CD14-positive monocyte (primary cell): ENCODE measurements around the gene LMTK2. TPM values are rescaled to one million over a fixed set of nuclear protein-coding genes. Genes with fewer than 3 reads are reported as not detected.

Experiments
- DNase-seq, 3 donors: peaks; one replicate each; pipeline ENCODE4 v3.0.0-alpha.2; 2011 to 2022
- H2AFZ ChIP-seq: 2 replicates; pipeline ENCODE4 v1.6.0; 2012; ENCODE audit warnings: mild to moderate bottlenecking, low read depth, low read length, inconsistent platforms; ENCODE audit not compliant: insufficient read depth, poor library complexity, severe bottlenecking
- H3K27ac ChIP-seq, 2 donors: 1 replicate in 1 of 2; 2 replicates in 1 of 2; pipeline ENCODE4 v1.5.1; 2012 to 2013; ENCODE audit warnings: low read length in 2 of 2, control low read depth in 1 of 2, inconsistent platforms in 1 of 2, low read depth in 1 of 2, mild to moderate bottlenecking in 1 of 2
- H3K27me3 ChIP-seq, 2 donors: one replicate each; pipeline versions ENCODE4 v1.6.0 to v1.6.1; 2011 to 2013; ENCODE audit warnings: low read length in 2 of 2; ENCODE audit not compliant: control insufficient read depth in 2 of 2, insufficient read depth in 2 of 2
- H3K36me3 ChIP-seq, 2 donors: replicated peaks in 1 of 2; 1 replicate in 1 of 2; 2 replicates in 1 of 2; pipeline versions ENCODE4 v1.5.1 to v1.6.1; 2012 to 2013; ENCODE audit warnings: low read length in 2 of 2, control low read depth in 1 of 2, inconsistent platforms in 1 of 2, mild to moderate bottlenecking in 1 of 2; ENCODE audit not compliant: insufficient read depth in 2 of 2, control insufficient read depth in 1 of 2
- H3K4me1 ChIP-seq, 2 donors: 1 replicate in 1 of 2; 2 replicates in 1 of 2; pipeline versions ENCODE4 v1.5.1 to v1.6.1; 2012 to 2013; ENCODE audit warnings: low read length in 2 of 2, control low read depth in 1 of 2, inconsistent platforms in 1 of 2, mild to moderate bottlenecking in 1 of 2, moderate library complexity in 1 of 2; ENCODE audit not compliant: insufficient read depth in 2 of 2, control insufficient read depth in 1 of 2
- H3K4me2 ChIP-seq: replicated peaks from 2 replicates; pipeline ENCODE3; 2012; ENCODE audit warnings: low read length, moderate library complexity, mild to moderate bottlenecking; ENCODE audit not compliant: poor library complexity, severe bottlenecking; ENCODE audit errors: extremely low read depth
- H3K4me3 ChIP-seq, 3 experiments: fragments of 200-600 bp in 1 of 3; sonication (generic) in 1 of 3; replicated peaks in 1 of 3; 1 replicate in 2 of 3; 2 replicates in 1 of 3; pipeline ENCODE4 v1.5.1; 2011 to 2013; ENCODE audit warnings: low read length in 3 of 3, mild to moderate bottlenecking in 3 of 3, control low read depth in 2 of 3, low read depth in 2 of 3, inconsistent platforms in 1 of 3, moderate library complexity in 1 of 3
- H3K79me2 ChIP-seq: 2 replicates; pipeline ENCODE4 v1.6.0; 2012; ENCODE audit warnings: mild to moderate bottlenecking, control low read depth, inconsistent platforms, low read length, moderate library complexity; ENCODE audit not compliant: insufficient read depth
- H3K9ac ChIP-seq: 2 replicates; pipeline ENCODE4 v1.6.0; 2017; ENCODE audit warnings: low read length, mild to moderate bottlenecking; ENCODE audit not compliant: insufficient read depth, poor library complexity, severe bottlenecking
- H3K9me3 ChIP-seq, 2 donors: replicated peaks in 1 of 2; 1 replicate in 1 of 2; 2 replicates in 1 of 2; pipeline versions ENCODE4 v1.5.1 to v1.6.1; 2012 to 2013; ENCODE audit warnings: low read length in 2 of 2, control low read depth in 1 of 2; ENCODE audit not compliant: control insufficient read depth in 1 of 2, insufficient read depth in 1 of 2
- H4K20me1 ChIP-seq: 2 replicates; pipeline ENCODE4 v1.6.0; 2012; ENCODE audit warnings: mild to moderate bottlenecking, low read length, control low read depth, moderate library complexity; ENCODE audit not compliant: insufficient read depth
- H3K27ac Mint-ChIP-seq, 7 donors: one replicate each; pipeline ENCODE4 v1.8.0; 2020; ENCODE audit warnings: mild to moderate bottlenecking in 7 of 7, mixed read lengths in 7 of 7, moderate library complexity in 6 of 7, inconsistent platforms in 2 of 7
- H3K27me3 Mint-ChIP-seq, 3 donors: one replicate each; pipeline ENCODE4 v1.8.0; 2021 to 2022; ENCODE audit warnings: low read depth in 3 of 3, mild to moderate bottlenecking in 3 of 3, mixed read lengths in 3 of 3, moderate library complexity in 3 of 3, inconsistent platforms in 1 of 3
- H3K36me3 Mint-ChIP-seq, 2 donors: one replicate each; pipeline ENCODE4 v1.8.0; 2020; ENCODE audit warnings: mixed read lengths in 2 of 2, inconsistent platforms in 1 of 2, mild to moderate bottlenecking in 1 of 2
- H3K4me1 Mint-ChIP-seq: one replicate; pipeline ENCODE4 v1.8.0; 2020; ENCODE audit warnings: mild to moderate bottlenecking, mixed read lengths
- H3K4me3 Mint-ChIP-seq, 2 donors: one replicate each; pipeline ENCODE4 v1.8.0; 2020; ENCODE audit warnings: mild to moderate bottlenecking in 2 of 2, mixed read lengths in 2 of 2, moderate library complexity in 1 of 2
- H3K9me3 Mint-ChIP-seq, 7 donors: one replicate each; pipeline ENCODE4 v1.8.0; 2020 to 2022; ENCODE audit warnings: mixed read lengths in 7 of 7, mild to moderate bottlenecking in 6 of 7, moderate library complexity in 6 of 7, inconsistent platforms in 2 of 7
- WGBS: methylation state at CpG from one replicate; pipeline ENCODE4 v1.1.5; 2013; ENCODE audit warnings: missing lambda C conversion rate; ENCODE audit not compliant: insufficient coverage; 5-methylcytosine and 5-hydroxymethylcytosine counted together
- intact Hi-C, 2 donors: fragments of 100-400 bp; cut with micrococcal nuclease; formaldehyde crosslinking; loops; one replicate each; pipeline versions ENCODE4 v1.15.0 to v1.15.1; 2023
- polyA plus RNA-seq, 3 donors: library from polyadenylated mRNA; depleted of rRNA in 1 of 3; unstranded in 2 of 3; stranded (reverse) in 1 of 3; fragments of 300-500 nt in 2 of 3; fragments of >200 nt in 1 of 3; fragmentation: Illumina TruSeq in 2 of 3; gene quantifications; 1 replicate in 2 of 3; 2 replicates in 1 of 3; pipeline ENCODE4 v1.2.3, GENCODE V29; 2012 to 2021
- TF ChIP-seq, protein P1 (sequence below): fragments of 200-600 bp; IDR thresholded peaks from one replicate; pipeline ENCODE4 v1.8.0; 2022; ENCODE audit warnings: antibody characterized with exemption, mild to moderate bottlenecking

LMTK2 gene
- polyA plus RNA-seq, 3 donors: 1.7 to 9.2 (median 1.8) TPM

DNA sequence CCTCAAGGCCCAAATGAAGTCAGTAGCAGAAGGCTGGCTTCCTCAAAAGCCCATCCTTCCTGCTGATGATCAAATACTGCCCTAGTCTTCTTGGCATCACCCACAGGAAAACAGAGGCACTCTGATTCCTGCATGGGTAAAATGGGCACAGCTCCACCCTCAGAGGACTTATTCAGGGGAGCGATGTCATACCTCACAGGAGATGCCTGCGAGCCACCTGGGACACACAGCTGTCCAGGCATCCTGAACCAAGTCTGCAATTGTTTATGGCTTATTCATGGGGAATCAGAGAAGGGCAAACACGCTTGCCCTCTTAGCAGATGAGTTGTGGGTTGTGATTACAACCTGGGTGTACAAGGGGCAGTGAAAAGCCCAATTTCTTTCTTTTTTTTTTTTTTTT is 22.0 kb upstream of the LMTK2 start:
- H2AFZ ChIP-seq: no peak overlapping the region
- Mint-ChIP-seq H3K9me3 (no peaks in the 10 kb centered on the region), H3K27ac (no peak overlapping the region), H3K27me3 (peaks cover 15 to 19% (median 19%) of the 10 kb centered on the region in 3 donors), H3K36me3 (no peaks in the 10 kb centered on the region), H3K4me1 (peaks cover 3% of the 10 kb centered on the region), H3K4me3 (no peak overlapping the region)
- TF ChIP-seq, protein P1, sequence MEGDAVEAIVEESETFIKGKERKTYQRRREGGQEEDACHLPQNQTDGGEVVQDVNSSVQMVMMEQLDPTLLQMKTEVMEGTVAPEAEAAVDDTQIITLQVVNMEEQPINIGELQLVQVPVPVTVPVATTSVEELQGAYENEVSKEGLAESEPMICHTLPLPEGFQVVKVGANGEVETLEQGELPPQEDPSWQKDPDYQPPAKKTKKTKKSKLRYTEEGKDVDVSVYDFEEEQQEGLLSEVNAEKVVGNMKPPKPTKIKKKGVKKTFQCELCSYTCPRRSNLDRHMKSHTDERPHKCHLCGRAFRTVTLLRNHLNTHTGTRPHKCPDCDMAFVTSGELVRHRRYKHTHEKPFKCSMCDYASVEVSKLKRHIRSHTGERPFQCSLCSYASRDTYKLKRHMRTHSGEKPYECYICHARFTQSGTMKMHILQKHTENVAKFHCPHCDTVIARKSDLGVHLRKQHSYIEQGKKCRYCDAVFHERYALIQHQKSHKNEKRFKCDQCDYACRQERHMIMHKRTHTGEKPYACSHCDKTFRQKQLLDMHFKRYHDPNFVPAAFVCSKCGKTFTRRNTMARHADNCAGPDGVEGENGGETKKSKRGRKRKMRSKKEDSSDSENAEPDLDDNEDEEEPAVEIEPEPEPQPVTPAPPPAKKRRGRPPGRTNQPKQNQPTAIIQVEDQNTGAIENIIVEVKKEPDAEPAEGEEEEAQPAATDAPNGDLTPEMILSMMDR: no peak
- H3K9ac ChIP-seq: no peak overlapping the region
- no peaks in the 10 kb centered on the region for H3K36me3 ChIP-seq
- 100% methylated on average over 1 of the region's 3 CpGs for WGBS
- H4K20me1 ChIP-seq: no peaks in the 10 kb centered on the region
- H3K4me1 ChIP-seq: no peaks in the 10 kb centered on the region
- DNase-seq: no peak
- no peaks in the 10 kb centered on the region for H3K9me3 ChIP-seq
- H3K4me3 ChIP-seq: no peak overlapping the region
- no peaks in the 10 kb centered on the region for H3K79me2 ChIP-seq
- H3K4me2 ChIP-seq: no peak overlapping the region
- intact Hi-C loops: no loop called here
- H3K27ac ChIP-seq: no peak overlapping the region
- H3K27me3 ChIP-seq: no peaks in the 10 kb centered on the region

DNA sequence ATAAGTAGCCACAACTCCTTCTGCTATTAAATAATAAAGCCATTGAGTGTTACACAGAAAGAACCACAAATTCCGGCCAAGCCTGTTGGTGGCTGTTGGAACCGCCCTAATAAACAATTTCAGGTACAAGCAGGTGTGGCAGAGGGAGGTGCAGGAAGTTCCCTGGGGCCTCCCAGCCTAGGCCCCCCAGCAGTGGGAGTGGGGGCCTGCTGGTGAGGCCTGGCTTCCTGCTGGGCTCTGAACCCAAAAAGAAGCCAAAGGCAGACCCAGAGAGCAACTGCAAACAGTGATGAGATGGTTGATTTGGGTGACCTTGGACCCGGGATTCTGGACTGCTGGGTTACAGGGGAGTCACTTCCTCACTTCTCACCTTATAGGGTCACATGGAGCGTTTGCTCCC is 21.0 kb upstream of the LMTK2 start:
- no peak overlapping the region for H3K9ac ChIP-seq
- H3K9me3 ChIP-seq: no peaks in the 10 kb centered on the region
- H3K4me3 Mint-ChIP-seq: no peak overlapping the region
- H3K36me3 Mint-ChIP-seq: no peaks in the 10 kb centered on the region
- no peaks in the 10 kb centered on the region for H3K4me1 ChIP-seq
- H4K20me1 ChIP-seq: no peaks in the 10 kb centered on the region
- TF ChIP-seq, protein P1: no peak
- no peak overlapping the region for H3K4me3 ChIP-seq
- no peaks in the 10 kb centered on the region for H3K36me3 ChIP-seq
- DNase-seq: no peak
- no peak overlapping the region for H2AFZ ChIP-seq
- H3K27me3 Mint-ChIP-seq: peaks cover 15 to 19% (median 15%) of the 10 kb centered on the region in 3 donors
- H3K4me2 ChIP-seq: no peak overlapping the region
- H3K27me3 ChIP-seq: no peaks in the 10 kb centered on the region
- H3K27ac Mint-ChIP-seq: no peak overlapping the region
- WGBS: no CpG with 5 or more reads among the region's 4 CpGs
- H3K27ac ChIP-seq: no peak overlapping the region
- no peaks in the 10 kb centered on the region for H3K79me2 ChIP-seq
- H3K9me3 Mint-ChIP-seq: no peaks in the 10 kb centered on the region
- no peaks in the 10 kb centered on the region for H3K4me1 Mint-ChIP-seq
- intact Hi-C loops: no loop called here
